T-cell (primary cell): ENCODE results near the gene ZC3H7B. TPM values are rescaled to one million over a fixed set of nuclear protein-coding genes. Genes with fewer than 3 reads are reported as not detected.
"Not testable (repeated sequence)": the region's sequence is repeated elsewhere in the genome, so short reads cannot be mapped to it uniquely, and the experiment has no call there.

ENCODE experiments used
- ATAC-seq, 4 experiments: fragments of 200-7000 bp in 3 of 4; fragments of 150-1000 bp in 1 of 4; cut with Tn5 transposase; replicated peaks in 1 of 4; 1 replicate in 3 of 4; 2 replicates in 1 of 4; pipeline ENCODE4 v1.10.0; 2021; ENCODE audit warnings: moderate library complexity in 3 of 4, mild to moderate bottlenecking in 2 of 4, moderate number of reproducible peaks in 1 of 4
- CTCF ChIA-PET, 2 donors: fragments of 300-600 bp; sonication (Branson Sonifier 250); formaldehyde crosslinking; loops; one replicate each; lab custom pipeline; 2022; ENCODE audit warnings: antibody characterized with exemption in 2 of 2; lab: Charles Lee
- POLR2A ChIA-PET, 2 donors: fragments of 300-600 bp; sonication (Branson Sonifier 250); formaldehyde crosslinking; loops; one replicate each; lab custom pipeline; 2022; ENCODE audit warnings: antibody characterized with exemption in 2 of 2; lab: Charles Lee
- DNase-seq, 35 experiments: peaks; one replicate each; pipeline versions ENCODE4 v3.0.0 to v3.0.0-alpha.2; 2013 to 2023
- H3K27ac ChIP-seq: one replicate; pipeline ENCODE4 v1.5.1; 2013; ENCODE audit warnings: low read length
- H3K27me3 ChIP-seq, 2 experiments: replicated peaks in 1 of 2; 1 replicate in 1 of 2; 2 replicates in 1 of 2; pipeline versions ENCODE4 v1.6.1 to v1.7.0; 2013; ENCODE audit warnings: low read length in 1 of 2, mixed read lengths in 1 of 2; ENCODE audit not compliant: control insufficient read depth in 2 of 2, insufficient read depth in 2 of 2; ENCODE audit errors: extremely low read depth in 1 of 2
- H3K36me3 ChIP-seq, 2 donors: 1 replicate in 1 of 2; 2 replicates in 1 of 2; pipeline versions ENCODE4 v1.6.1 to v1.7.0; 2013; ENCODE audit warnings: low read length in 1 of 2; ENCODE audit not compliant: control insufficient read depth in 2 of 2, insufficient read depth in 1 of 2; ENCODE audit errors: extremely low read depth in 1 of 2
- H3K4me1 ChIP-seq, 2 experiments: 1 replicate in 1 of 2; 2 replicates in 1 of 2; pipeline versions ENCODE4 v1.6.1 to v1.7.0; 2013; ENCODE audit warnings: low read length in 2 of 2, mixed read lengths in 1 of 2; ENCODE audit not compliant: insufficient read depth in 2 of 2, control insufficient read depth in 1 of 2; ENCODE audit errors: extremely low read depth in 1 of 2
- H3K4me3 ChIP-seq, 2 donors: 1 replicate in 1 of 2; 2 replicates in 1 of 2; pipeline versions ENCODE4 v1.5.1 to v1.7.0; 2013; ENCODE audit warnings: mild to moderate bottlenecking in 2 of 2, low read length in 1 of 2, moderate library complexity in 1 of 2; ENCODE audit not compliant: control insufficient read depth in 1 of 2; ENCODE audit errors: extremely low read depth in 1 of 2
- H3K9me3 ChIP-seq: 2 replicates; pipeline ENCODE4 v1.7.0; 2013
- H3K27ac Mint-ChIP-seq, 2 donors: one replicate each; pipeline ENCODE4 v1.8.0; 2020 to 2021; ENCODE audit warnings: mild to moderate bottlenecking in 2 of 2, mixed read lengths in 2 of 2
- H3K27me3 Mint-ChIP-seq, 2 donors: one replicate each; pipeline ENCODE4 v1.8.0; 2021 to 2022; ENCODE audit warnings: mixed read lengths in 2 of 2
- H3K36me3 Mint-ChIP-seq: one replicate; pipeline ENCODE4 v1.8.0; 2021; ENCODE audit warnings: mixed read lengths
- H3K4me1 Mint-ChIP-seq, 3 donors: one replicate each; pipeline ENCODE4 v1.8.0; 2020 to 2022; ENCODE audit warnings: mixed read lengths in 3 of 3, mild to moderate bottlenecking in 1 of 3
- H3K4me3 Mint-ChIP-seq, 3 donors: one replicate each; pipeline ENCODE4 v1.8.0; 2020 to 2022; ENCODE audit warnings: mild to moderate bottlenecking in 3 of 3, mixed read lengths in 3 of 3, moderate library complexity in 3 of 3
- H3K9me3 Mint-ChIP-seq, 3 donors: one replicate each; pipeline ENCODE4 v1.8.0; 2020 to 2022; ENCODE audit warnings: mixed read lengths in 3 of 3
- WGBS: methylation state at CpG from one replicate; pipeline ENCODE4 v1.1.5; 2013; ENCODE audit warnings: missing lambda C conversion rate; ENCODE audit not compliant: insufficient coverage; 5-methylcytosine and 5-hydroxymethylcytosine counted together
- total RNA-seq, 35 experiments: library from RNA in 6 of 35; stranded (reverse) in 6 of 35; fragments of 120-200 nt in 1 of 35; gene quantifications; one replicate each; pipeline versions ENCODE4 v1.2.1 to v1.2.4 and lab custom pipeline; 2013 to 2026

ZC3H7B gene
- total RNA-seq, 5 donors from 2014 or later (not counting 1 experiment from before 2014, with no cell fraction given): 38.5 to 50.3 (median 47.9) TPM

DNA sequence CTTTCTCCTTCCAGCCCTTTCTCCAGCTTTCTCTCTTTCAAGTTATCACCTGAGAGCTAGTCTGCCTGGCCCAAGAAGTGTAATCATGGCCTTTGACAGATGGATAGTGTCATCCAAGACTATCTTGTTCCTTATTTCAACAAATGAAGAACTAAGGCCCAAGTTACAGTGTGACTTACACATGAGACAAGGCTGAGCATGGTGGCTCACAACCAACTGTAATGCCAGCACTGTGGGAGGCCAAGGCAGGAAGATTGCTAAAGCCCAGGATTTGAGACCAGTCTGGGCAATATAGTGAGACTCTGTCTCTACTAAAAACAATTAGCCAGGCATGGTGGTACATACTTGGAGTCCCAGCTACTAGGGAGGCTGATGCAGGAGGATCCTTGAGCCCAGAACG, 11.7 kb upstream of the ZC3H7B start:
- no CpG with 5 or more reads among the region's 1 CpG for WGBS
- CTCF ChIA-PET: no interaction called here
- Mint-ChIP-seq H3K36me3 (no peaks in the 10 kb centered on the region), H3K4me3 (no peak overlapping the region), H3K4me1 (peaks cover 9 to 17% (median 17%) of the 10 kb centered on the region in 3 donors), H3K9me3 (no peaks in the 10 kb centered on the region), H3K27ac (no peak overlapping the region), H3K27me3 (no peaks in the 10 kb centered on the region)
- DNase-seq: no peak
- POLR2A ChIA-PET: interaction anchor here in 1 of 2 donors (1.0 kb wide), 1 partner anchor 12 kb away, joined by 3 read pairs; the partner anchor contains the start of gene ZC3H7B
- Histone ChIP-seq H3K27ac (no peak overlapping the region), H3K27me3 (no peaks in the 10 kb centered on the region), H3K36me3 (peaks cover 0 to 2% of the 10 kb centered on the region in 2 donors), H3K9me3 (no peaks in the 10 kb centered on the region), H3K4me3 (no peak overlapping the region), H3K4me1 (peaks cover 10 to 16% of the 10 kb centered on the region in 2 experiments)
- ATAC-seq: no peak

DNA sequence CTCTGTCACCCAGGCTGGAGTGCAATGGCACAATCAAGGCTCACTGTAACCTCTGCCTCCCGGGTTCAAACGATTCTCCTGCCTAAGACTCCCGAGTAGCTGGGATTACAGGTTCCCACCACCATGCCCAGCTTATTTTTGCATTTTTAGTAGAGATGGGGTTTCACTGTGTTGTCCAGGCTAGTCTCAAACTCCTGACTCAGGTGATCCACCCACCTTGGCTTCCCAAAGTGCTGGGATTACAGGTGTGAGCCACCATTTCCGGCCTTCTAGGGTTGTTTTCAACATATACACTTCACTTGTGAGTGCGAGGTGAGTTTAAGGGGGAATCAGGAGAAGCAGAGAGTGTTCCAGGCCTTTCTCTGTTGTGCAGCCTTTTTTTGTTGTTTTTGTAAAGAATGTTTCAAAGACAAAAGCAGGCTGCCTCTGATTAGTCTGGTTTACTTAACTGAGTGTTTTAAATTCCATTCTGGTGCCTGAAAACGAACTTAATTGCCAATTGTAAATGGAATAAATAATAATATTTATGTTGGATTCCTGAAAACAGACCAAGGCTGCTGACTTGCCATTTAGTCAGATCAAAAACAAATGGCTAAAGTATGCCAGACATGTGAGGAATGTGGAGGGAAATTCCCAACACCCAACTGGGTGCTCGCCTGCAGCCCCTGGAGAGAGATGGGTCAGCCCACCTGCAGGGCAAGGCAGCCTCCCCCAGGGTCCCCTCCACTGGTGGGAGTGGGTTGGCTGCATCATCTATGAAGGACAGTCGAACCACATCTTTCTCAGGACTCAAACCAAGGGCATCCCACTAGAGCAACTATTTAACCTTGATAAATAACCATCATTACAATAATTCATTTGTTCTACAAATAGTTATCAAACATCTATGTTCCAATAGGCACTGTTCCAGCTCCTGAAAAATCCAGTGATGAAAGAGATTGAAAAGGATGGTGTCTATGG, 10.8 kb upstream of the ZC3H7B start:
- Mint-ChIP-seq H3K36me3 (no peaks in the 10 kb centered on the region), H3K27me3 (no peaks in the 10 kb centered on the region), H3K27ac (no peak overlapping the region), H3K9me3 (no peaks in the 10 kb centered on the region), H3K4me3 (no peak overlapping the region), H3K4me1 (peaks cover 9 to 12% (median 11%) of the 10 kb centered on the region in 3 donors)
- POLR2A ChIA-PET: interaction anchor here in 1 of 2 donors (0.7 kb wide), 1 partner anchor 1153 kb away, joined by 9 read pairs; no protein-coding TSS in a partner anchor
- H3K36me3 ChIP-seq: no peaks in the 10 kb centered on the region
- no peak for DNase-seq
- ATAC-seq: no peak
- H3K27ac ChIP-seq: no peak overlapping the region
- H3K4me3 ChIP-seq: no peak overlapping the region
- H3K4me1 ChIP-seq: peaks cover 4 to 8% of the 10 kb centered on the region in 2 experiments
- no peaks in the 10 kb centered on the region for H3K27me3 ChIP-seq
- CTCF ChIA-PET: no interaction called here
- no peaks in the 10 kb centered on the region for H3K9me3 ChIP-seq
- WGBS: 100% methylated on average over 2 of the region's 8 CpGs

DNA sequence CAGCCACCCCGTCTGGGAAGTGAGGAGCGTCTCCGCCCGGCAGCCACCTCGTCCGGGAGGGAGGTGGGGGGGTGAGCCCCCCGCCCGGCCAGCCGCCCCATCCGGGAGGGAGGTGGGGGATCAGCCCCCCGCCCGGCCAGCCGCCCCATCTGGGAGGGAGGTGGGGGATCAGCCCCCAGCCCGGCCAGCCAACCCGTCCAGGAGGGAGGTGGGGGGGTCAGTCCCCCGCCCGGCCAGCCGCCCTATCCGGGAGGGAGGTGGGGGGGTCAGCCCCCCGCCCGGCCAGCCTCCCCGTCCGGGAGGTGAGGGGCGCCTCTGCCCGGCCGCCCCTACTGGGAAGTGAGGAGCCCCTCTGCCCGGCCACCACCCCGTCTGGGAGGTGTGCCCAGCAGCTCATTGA, 6.5 kb upstream of the ZC3H7B start:
- H3K9me3 Mint-ChIP-seq, CTCF ChIA-PET, H3K27ac ChIP-seq, H3K4me3 Mint-ChIP-seq, H3K27me3 Mint-ChIP-seq, H3K4me1 ChIP-seq, H3K4me3 ChIP-seq, H3K36me3 ChIP-seq, ATAC-seq, DNase-seq, H3K27me3 ChIP-seq, H3K27ac Mint-ChIP-seq, H3K36me3 Mint-ChIP-seq, POLR2A ChIA-PET, H3K4me1 Mint-ChIP-seq, H3K9me3 ChIP-seq: not testable (repeated sequence)
- no CpG with 5 or more reads among the region's 28 CpGs for WGBS

DNA sequence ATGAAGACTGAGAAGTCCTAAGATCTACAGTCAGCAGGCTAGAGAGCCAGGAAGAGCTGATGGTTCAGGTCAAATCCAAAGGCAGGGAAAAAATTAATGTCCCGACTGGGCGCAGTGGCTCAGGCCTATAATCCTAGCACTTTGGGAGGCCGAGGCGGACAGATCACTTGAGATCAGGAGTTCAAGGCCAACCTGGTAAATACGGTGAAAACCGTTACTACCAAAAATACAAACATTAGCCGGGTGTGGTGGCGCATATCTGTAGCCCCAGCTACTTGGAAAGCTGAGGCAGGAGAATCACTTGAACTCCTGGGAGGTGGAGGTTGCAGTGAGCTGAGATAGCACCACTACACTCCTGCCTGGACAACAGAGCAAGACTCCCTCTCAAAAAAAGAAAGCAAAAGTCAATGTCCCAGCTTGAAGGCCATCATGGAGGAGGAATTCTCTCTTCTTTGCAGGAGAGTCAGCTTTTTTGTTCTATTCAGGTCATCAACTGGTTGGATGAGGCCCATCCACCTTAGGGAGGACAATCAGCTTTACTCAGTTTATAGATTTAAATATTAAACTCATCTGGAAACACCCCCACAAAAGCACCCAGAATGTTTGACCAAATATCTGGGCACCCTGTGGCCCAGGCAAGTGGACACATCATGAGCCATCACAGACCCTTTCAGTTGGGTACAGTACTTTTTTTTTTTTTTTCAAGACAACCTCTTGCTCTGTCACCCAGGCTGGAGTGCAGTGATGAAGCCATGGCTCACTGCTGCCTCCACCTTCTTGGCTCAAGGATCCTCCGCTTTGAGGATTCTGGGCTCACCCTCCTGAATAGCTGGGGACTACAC, 4.3 kb upstream of the ZC3H7B start:
- H3K4me3 Mint-ChIP-seq: no peak overlapping the region
- H3K36me3 Mint-ChIP-seq: no peaks in the 10 kb centered on the region
- H3K4me1 ChIP-seq: peaks cover 3 to 7% of the 10 kb centered on the region in 2 experiments
- H3K27me3 Mint-ChIP-seq: no peaks in the 10 kb centered on the region
- H3K27me3 ChIP-seq: peaks cover 0 to 2% of the 10 kb centered on the region in 2 experiments
- ChIA-PET CTCF (no interaction called here), POLR2A (interaction anchor here (0.6 to 0.7 kb wide), 2 partner anchors 10 to 153 kb away, joined by 3 to 7 read pairs; no protein-coding TSS in a partner anchor)
- no peaks in the 10 kb centered on the region for H3K36me3 ChIP-seq
- DNase-seq (no peak), ATAC-seq (no peak)
- H3K4me1 Mint-ChIP-seq: peaks cover 5 to 6% (median 5%) of the 10 kb centered on the region in 3 donors
- H3K9me3 Mint-ChIP-seq: no peaks in the 10 kb centered on the region
- no peak overlapping the region for H3K27ac ChIP-seq
- WGBS: 91% methylated on average over 4 of the region's 9 CpGs
- no peaks in the 10 kb centered on the region for H3K9me3 ChIP-seq
- no peak overlapping the region for H3K27ac Mint-ChIP-seq
- no peak overlapping the region for H3K4me3 ChIP-seq

DNA sequence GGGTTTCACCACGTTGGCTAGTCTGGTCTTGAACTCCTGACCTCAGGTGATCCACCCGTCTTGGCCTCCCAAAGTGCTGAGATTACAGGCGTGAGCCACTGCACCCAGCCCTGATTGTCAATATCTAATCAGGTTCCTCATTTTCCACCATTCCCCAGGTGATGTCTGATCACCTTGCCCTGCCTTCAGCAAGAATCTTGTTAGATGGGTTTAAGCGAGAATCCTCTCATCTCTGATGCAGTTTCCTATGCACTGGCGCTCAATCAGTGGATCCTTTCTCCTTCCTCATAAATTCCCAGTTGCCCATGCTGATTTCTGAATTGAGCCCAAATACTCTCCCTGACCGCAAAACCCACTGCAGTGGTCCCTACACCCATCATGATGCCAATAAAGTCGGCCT, 664 bp upstream of the ZC3H7B start:
- peak overlapping the region; percentile 92 for H3K27ac ChIP-seq
- H3K27me3 ChIP-seq: peaks cover 0 to 2% of the 10 kb centered on the region in 2 experiments
- DNase-seq: no peak
- H3K27me3 Mint-ChIP-seq: no peaks in the 10 kb centered on the region
- peaks cover 25 to 29% (median 28%) of the 10 kb centered on the region in 3 donors for H3K4me1 Mint-ChIP-seq
- CTCF ChIA-PET: interaction anchor here in 1 of 2 donors (0.6 to 1.2 kb wide), 7 partner anchors 8 to 378 kb away, joined by 3 to 9 read pairs (median 4); partner anchors contain the start of genes ACO2, PHF5A, RANGAP1 and TEF
- ATAC-seq: no peak
- H3K9me3 ChIP-seq: no peaks in the 10 kb centered on the region
- POLR2A ChIA-PET: interaction anchor here (0.5 to 1.2 kb wide), 3 partner anchors 14 to 207 kb away, joined by 4 to 12 read pairs (median 10); partner anchors contain the start of genes RANGAP1 (in 1 of the 2) and TEF (in 1 of the 2)
- peaks cover 3 to 24% of the 10 kb centered on the region in 2 experiments for H3K4me1 ChIP-seq
- no peaks in the 10 kb centered on the region for H3K9me3 Mint-ChIP-seq
- H3K27ac Mint-ChIP-seq: peak overlapping the region; percentile 85 to 87
- H3K36me3 Mint-ChIP-seq: no peaks in the 10 kb centered on the region
- peak overlapping the region; percentile 71 to 74 (median 73) for H3K4me3 Mint-ChIP-seq
- peaks cover 0 to 7% of the 10 kb centered on the region in 2 donors for H3K36me3 ChIP-seq
- H3K4me3 ChIP-seq: peak overlapping the region; percentile 54 to 97
- 68% methylated on average over 6 of the region's 7 CpGs for WGBS
